RCC 7860 (cell line): ENCODE results near the gene OR5AC2.

Source experiments
- DNase-seq: peaks from one replicate; pipeline ENCODE4 v3.0.0-alpha.2; 2015; ENCODE audit warnings: low spot score
- FAIRE-seq: peaks from 2 replicates; lab custom pipeline; 2012; peaks lifted over from hg19 to GRCh38; lab: Jason Lieb, UNC

The OR5AC2 gene, protein sequence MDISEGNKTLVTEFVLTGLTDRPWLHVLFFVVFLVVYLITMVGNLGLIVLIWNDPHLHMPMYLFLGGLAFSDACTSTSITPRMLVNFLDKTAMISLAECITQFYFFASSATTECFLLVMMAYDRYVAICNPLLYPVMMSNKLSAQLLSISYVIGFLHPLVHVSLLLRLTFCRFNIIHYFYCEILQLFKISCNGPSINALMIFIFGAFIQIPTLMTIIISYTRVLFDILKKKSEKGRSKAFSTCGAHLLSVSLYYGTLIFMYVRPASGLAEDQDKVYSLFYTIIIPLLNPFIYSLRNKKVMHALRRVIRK

DNA sequence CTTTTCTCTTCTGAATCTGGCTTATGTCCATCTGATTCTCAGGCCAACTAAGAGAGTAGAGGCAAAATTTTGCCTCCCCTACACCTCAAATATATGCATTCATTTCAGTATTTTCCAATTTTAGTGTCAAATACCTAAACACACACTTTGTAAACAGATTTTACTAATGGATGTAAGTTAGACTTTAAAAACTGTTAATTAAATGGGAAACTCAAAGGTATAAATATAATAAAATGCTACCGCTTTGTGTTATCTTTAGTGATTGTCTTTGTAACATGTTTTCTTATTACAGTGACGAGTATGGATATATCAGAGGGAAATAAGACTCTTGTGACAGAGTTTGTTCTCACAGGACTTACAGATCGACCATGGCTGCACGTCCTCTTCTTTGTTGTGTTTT lies at the start of gene OR5AC2:
TSS of gene OR5AC2 (plus strand) at position 301 of the 400 bp plus-strand sequence. CDS start at position 301, 0 bp downstream.
- no peak for DNase-seq
- no peak for FAIRE-seq

DNA sequence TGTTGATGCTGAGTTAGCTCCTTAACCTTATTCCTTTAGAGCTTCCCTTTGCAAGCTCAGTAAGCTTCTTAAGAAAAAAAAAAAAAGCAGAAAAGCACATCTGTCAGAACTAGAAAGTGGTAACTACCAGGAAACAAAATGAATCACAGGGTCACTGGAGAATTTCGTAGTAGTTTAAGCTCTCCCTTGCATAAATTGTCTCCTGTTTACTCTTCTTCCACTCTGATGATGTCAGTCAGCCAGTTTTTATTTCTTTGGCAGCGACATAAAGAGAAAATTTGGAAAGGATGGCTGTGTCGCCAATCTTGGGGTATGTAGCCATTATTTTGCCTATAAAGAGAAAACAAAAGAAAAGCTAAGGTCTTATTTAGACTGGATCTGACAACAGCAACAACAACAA lies 48.7 kb upstream of the OR5AC2 start:
- FAIRE-seq (no peak), DNase-seq (no peak)

DNA sequence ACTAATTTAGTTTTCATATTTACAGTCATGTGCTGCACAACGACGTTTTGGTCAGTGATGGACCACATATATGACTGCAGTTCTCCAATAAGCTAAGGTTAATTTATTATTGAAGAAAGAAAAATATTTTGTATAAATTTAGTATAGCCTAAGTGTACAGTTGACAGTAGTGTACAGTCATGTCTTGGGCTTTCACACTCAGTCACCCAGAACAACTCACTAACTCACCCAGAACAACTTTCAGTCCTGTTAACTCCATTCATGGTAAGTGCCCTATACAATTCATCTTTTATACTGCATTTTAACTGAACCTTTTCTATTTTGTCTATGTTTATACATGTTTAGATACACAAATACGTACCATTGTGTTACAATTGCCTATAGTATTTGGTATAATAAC lies 48.1 kb upstream of the OR5AC2 start:
- FAIRE-seq (no peak), DNase-seq (no peak)

DNA sequence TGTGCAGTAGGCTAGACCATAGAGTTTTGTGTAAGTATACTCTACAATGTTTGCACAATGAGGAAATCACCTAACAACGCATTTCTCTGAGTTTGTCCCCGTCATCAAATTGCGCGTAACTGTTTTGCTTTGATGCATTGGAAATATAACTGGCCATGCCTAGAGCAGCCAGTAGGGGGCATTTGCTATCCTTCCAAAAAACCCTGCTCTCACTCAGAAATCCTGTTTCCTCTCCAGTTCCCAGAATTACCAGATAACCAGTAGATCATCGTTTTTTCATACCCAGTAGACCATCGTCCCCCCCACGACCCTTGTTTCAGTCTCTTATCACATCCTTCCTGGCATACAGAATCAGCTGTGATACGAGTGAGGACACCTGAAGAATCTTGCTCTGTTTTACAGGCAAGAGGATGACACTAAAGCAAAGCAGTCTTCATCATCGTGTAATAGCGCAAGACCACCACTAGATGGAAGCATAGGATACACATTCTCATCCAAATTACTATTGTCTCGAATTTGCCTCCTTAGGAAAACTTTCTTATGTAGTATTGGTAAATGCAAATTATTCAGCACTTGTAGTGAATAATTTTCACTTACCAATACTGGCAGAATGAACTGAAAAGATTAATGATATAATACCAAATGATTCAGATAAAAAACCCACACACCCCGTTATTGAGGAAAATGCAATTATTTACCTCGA lies 47.5 kb upstream of the OR5AC2 start:
- peak; percentile 82 for FAIRE-seq
- peak; percentile 78 for DNase-seq

DNA sequence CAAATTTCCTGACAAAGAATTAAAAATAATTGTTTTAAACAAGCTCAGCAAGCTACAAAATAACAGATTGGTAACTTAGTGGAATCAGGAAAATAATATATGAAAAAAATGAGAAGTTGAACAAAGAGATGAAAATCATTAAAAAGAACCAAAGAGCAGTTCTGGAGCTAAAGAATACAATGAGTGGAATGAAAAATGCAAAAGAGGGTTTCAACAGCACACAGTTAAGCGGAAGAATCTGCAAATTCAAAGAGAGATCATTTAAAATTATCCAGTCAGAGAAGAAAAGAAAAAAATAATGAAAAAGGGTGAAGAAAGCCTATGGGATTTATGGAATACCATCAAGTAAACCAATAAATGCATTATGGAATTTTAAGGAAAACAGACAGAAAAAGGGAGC lies 45.6 kb upstream of the OR5AC2 start:
- FAIRE-seq: no peak
- no peak for DNase-seq

DNA sequence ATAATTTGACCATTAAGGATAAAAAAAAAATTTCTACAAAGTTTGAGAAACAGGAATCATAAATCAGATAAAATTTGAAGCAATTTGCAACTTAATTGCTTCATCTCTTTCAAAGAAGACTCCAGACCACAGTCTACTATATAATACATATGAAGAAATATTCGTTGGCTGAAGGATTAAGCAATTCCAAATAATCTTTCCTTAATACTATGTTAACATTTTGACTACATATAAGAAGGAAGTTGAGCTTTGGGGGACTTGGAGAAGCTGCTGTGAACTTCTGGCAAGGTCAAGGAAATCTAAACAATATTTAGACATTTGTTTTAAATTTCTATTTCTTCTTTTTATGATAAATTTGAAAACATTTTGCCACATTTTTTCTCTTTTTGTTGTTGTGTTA lies 38.4 kb upstream of the OR5AC2 start:
- DNase-seq: no peak
- no peak for FAIRE-seq

DNA sequence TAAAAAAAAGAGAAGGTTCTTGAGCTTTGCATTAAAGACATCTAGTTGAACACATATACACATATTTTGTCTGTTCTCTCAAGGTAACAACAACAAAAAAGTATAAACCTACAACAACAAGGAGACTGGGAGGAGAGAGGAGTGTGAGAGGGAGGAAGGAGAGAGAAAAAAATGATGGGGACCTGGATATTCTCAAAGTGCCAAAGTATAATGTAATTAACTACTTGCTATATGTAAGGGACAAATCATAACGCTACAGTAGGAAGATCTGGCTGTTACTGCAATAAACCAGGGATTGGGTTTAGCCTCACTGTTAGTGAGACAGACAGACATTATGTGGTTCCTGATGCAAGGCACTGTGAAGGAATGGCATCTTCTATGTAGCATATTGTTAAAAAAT lies 37.7 kb upstream of the OR5AC2 start:
- DNase-seq: no peak
- FAIRE-seq: no peak

DNA sequence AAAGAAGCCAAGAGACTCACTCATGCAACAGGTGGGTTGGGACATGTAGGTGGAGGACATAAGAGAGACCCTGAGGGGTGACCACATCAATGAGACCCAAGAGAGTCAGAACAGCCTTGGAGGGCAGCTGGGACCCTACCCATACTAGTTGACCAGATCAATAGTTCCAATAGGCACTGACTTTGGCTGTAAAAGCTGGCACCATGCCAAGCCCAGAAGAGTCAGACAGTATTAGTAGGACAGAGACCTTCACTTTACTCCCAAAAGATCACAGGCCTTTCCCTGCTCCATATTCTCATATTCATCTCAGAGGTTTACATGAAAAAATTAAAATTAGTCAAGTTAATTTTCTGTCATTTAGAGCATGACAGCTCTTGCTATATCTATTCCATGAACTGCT lies 30.9 kb upstream of the OR5AC2 start:
- no peak for DNase-seq
- FAIRE-seq: no peak

DNA sequence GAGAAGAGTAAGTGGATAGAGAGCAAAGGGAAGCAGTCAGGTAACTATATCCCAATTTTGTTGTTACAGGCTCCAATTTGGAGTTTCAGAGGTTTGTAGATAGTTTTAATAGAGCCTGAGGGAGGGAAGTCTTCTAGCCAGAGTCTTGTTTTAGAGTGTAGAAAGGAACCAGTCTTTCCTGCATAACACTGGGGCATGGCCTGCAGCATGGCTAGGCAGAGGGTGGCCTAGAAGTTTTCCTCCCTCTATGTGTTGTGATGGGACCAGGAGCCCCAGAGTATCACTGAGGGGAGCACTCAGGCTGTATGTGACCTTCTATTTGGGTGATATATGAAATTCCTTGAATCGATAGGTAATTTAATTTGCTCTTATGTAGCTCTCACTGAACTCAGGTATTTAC lies 29.3 kb upstream of the OR5AC2 start:
- FAIRE-seq: no peak
- DNase-seq: no peak

DNA sequence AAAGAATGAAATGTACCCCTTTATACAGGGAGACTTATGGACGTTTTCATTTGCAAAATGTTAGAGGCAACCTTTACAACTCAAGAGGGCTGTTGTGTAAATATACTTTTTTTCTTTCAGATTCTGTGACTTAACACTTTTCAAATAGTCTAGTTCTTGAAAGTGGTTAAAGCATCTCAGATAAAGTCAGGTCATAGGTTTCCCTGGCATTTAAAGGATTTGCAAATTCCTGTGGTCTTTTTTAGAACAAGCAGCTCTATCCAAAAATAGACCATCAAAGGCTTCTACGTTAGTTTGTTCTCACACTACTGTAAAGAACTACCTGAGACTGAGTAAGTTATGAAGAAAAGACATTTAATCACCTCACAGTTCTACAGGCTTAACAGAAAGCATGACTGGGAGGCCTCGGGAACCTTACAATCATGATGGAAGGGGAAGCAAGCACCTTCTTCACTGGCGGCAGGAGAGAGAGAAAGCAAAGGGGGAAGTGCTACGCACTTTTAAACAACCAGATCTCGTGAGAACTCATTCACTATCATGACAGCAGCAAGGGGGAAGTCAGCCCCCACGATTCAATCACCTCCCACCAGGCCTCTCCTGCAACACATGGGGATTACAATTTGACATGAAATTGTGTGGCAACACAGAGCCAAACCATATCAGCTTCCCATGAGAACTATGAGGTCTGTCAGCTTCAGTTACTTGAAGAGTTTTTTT lies 28.6 kb upstream of the OR5AC2 start:
- FAIRE-seq (no peak), DNase-seq (no peak)

DNA sequence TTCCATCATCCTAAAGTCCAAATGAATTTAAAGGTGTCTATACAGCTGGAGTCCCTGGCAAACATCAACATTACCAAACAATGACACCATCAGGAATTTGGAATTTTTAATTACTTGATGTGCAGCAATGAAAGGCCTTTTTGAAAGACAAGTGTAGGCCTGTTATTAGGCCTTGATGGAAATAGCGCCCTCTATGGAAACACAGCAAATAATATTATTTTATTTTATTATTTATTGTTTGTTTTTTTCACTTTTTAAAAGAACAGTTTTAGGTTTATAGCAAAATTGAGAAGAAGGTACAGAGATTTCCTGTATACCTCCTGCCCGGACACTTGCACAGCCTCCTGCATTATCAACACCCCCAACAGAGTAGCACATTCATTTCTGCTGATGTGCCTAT lies 18.1 kb upstream of the OR5AC2 start:
- FAIRE-seq (no peak), DNase-seq (no peak)

DNA sequence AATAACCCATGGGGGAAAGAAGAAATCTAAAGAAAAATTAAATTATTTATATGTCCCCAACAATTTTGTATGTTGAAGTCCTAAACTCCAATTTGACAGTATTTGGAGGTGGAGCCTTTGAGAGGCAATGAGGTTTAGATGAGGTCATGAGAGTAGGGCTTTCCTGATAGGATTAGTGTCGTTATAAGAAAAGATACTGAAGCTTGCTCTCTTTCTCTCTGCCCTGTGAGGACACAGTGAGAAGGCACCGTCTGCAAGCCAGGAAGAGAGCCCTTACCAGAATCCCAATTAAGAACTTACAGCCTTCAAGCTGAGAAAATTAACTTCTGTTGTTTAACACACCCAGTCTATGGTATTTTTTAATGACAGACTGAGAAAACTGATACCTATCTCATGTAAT lies 16.1 kb upstream of the OR5AC2 start:
- no peak for FAIRE-seq
- no peak for DNase-seq

DNA sequence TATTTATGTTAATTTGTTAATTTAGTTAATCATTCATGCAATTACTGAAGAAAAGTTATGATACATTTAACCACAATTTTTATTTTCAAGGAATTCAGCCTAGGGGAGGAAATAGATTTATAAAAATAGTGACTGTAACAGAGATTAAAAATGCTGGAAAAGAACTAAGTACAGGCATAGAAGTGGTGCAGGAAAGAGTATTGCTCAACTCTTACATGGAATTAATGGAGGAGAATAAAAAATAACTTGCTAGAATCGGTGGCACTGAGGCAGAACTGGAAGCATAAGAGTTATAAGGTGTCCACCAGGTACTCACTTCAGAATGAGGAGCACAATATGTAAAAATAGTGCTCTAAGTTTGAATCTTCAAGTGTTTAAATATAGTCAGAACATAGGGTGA lies 13.5 kb upstream of the OR5AC2 start:
- no peak for FAIRE-seq
- no peak for DNase-seq

DNA sequence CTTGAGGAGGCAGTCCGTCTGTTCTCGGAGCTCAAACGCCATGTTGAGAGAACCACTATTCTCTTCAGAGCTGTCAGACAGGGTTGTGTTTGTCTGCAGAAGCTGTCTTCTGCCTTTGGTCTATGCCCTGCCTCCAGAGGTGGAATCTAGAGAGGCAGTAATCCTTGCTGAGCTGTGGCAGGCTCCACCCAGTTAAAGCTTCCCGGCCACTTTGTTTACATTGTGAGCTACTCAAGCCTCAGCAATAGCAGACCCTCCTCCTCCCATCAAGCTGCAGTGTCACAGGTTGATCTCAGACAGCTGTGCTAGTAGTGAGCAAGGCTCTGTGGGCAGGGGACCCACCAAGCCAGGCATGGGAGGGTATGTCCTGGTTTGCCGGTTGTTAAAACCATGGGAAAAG lies 8.9 kb downstream of the OR5AC2 start:
- FAIRE-seq (no peak), DNase-seq (no peak)

DNA sequence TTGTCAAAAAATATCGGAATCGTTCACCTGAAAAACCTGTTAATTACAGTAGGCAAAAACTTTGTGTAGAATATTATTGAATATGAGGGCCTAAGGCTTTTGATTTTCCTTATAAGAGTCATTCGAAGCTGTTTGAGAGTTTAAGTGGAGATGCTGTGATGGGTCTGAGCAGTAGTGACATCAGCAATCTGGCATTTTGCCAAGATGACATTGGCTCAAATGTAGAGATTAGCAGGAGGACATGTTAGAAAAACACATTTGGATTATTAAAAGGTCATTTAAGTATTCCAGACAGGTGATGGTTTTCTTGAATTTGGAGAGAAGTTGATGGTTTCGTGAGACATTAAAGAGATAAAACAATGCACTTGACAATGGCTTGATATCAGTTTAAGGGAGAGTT lies 12.9 kb downstream of the OR5AC2 start:
- no peak for FAIRE-seq
- DNase-seq: no peak

DNA sequence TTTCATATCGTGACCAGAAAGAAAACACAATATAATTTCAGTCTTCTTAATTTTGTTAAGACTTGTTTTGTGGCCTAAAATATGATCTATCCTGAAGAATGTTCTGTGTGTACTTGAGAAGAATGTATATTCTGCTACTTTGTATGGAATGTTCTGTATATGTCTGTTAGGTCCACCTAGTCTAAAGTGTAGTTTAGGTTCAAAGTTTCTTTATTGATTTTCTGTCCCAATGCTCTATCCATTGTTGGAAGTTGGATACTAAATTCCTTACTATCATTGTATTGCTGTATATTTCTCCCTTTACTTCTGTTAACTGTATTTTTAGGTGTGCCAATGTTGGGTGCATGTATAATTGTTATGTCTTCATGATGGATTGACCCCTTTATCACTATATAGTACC lies 21.2 kb downstream of the OR5AC2 start:
- FAIRE-seq (no peak), DNase-seq (no peak)

DNA sequence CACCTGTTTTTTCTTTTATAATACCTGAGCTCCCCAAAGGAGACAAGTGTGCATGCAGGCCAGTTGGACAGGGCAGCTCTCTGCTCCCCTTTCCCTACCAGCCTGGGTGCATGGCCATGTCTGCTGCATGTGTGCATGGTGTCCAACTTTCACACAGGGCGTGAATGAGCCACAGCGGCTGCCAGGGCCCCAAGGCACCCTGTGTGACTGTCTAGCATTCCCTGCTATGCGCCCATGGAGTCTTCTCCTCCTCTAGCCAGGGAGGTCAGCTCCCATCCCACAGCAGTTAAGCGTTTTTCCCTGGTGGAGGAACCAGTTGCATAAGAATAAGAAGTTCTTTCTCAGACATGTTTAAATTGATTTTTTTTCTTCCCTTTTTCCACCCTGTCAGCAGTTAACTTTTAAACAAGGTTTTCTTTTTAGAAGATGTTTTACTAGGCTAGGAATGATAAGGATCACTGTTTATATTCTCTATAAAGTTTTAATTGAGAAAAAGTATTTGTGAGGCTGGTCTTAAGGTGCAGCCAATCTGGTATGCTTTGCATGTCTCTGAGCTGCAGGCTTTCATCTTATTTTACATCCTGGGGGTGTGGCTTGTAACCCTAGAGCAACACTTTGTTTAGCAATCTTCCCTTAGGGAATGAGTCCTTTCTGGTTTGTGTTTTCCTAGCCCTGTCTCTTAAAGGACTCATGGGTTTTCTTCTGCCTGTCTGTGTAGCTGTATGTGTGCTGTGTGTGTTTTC lies 23.0 kb downstream of the OR5AC2 start:
- FAIRE-seq (no peak), DNase-seq (no peak)

DNA sequence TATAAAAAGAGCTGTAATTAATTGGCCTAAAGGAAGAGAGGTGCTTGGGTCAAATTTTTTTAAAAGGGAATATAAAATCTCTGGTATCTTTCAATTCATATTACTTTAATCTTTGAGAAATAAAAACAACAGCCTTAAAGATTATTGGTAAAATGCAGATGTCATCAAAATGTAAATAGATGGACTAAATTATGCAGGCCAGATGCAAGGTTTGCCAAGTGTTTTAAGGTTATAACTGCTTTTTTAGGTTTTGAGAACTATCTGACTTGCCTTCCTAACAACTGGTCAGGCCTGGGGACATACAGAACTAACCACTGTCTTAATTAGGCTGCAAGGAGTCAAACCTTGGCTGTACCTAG lies 23.6 kb downstream of the OR5AC2 start:
- FAIRE-seq (no peak), DNase-seq (no peak)

DNA sequence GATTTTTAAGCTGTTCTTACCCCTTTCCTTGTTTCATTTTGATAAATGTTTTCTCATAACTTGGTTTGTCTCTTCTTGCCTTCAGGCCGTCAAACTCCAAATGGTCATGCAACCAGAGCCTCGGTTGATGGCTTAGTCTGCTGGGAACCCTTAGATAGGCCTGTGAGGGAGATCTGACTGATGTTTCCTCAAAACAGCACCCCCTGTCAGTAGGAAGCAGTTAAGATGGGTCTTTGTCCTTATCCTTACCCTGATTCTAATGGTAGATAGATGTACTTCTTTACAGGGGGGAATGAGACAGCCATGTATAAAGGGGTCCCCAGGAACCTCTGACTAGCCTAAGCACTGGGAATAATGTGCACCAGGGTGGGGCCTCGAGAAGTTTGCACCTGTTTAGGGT lies 27.3 kb downstream of the OR5AC2 start:
- FAIRE-seq: no peak
- DNase-seq: no peak

DNA sequence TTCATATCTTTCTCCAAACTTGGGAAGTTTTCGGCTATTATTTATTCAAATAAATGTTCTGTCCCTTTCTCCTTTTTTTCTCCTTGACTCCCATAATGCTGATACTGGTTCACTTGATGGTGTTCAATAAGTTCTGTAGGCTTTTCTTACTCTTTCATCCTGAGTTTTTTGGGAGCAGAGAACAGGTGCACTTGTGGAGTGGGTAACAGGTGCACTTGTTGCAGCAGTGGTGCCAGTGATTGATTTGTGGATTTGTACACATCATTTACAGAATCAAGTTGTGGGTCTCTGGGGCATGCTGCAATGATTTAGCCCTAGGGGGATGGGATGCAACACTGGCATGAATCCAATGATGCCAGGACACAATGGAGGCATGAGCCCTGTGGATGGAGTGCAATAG lies 28.7 kb downstream of the OR5AC2 start:
- FAIRE-seq: no peak
- no peak for DNase-seq

DNA sequence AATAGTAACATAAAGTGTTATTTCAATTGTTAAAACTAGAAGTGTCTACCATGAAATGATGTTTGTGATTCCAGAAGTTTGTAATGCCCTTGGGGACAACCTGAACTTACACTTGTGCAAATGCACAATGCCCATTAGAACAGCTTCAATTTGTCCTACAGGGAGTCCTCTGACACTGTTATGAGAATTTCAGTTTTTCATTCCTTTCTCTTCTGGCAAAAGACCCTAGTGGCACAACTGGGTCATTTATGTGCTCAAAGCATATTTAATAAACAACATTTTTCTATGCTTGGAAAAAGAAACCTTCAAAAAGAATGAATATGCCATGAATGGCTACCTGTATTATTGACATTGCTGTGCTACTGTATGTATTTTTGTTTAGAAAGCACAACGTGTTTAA lies 43.4 kb downstream of the OR5AC2 start, which contains the start of gene OR5H1:
TSS of gene OR5H1 (plus strand) at position 301 of the 400 bp plus-strand sequence. CDS start 1,977 bp downstream, outside the sequence.
- FAIRE-seq (no peak), DNase-seq (no peak)
